ENCODE results near the gene SLC41A1. TPM values are rescaled to one million over a fixed set of nuclear protein-coding genes. Genes with fewer than 3 reads are reported as not detected.

Gene SLC41A1
- total RNA-seq, 1 donor from 2014 or later = 12.0 TPM

GRCh38 chr1:205842229-205842628, 29.2 kb upstream of the SLC41A1 start:
- peaks cover 0 to 4% (median 0%) of the 10 kb centered on the region in 3 donors for H3K36me3 ChIP-seq (ENCODE audit: control insufficient read depth in 3 of 3, insufficient read depth in 3 of 3, low read length in 3 of 3)
- no peak overlapping the region for H3K27ac ChIP-seq (ENCODE audit: low read depth, low read length)
- H3K27me3 ChIP-seq (ENCODE audit: control insufficient read depth in 3 of 3, insufficient read depth in 3 of 3, low read length in 3 of 3) = no peaks in the 10 kb centered on the region
- no peak overlapping the region for H3K4me3 ChIP-seq (ENCODE audit: low read length in 3 of 3)
- H3K9ac ChIP-seq (ENCODE audit: low read depth in 1 of 3, low read length in 3 of 3) = no peak overlapping the region
- H3K9me3 ChIP-seq (ENCODE audit: control insufficient read depth in 3 of 3, low read length in 3 of 3) = no peaks in the 10 kb centered on the region
- peaks cover 17 to 24% (median 18%) of the 10 kb centered on the region in 3 donors for H3K4me1 ChIP-seq (ENCODE audit: control insufficient read depth in 3 of 3, insufficient read depth in 3 of 3, low read length in 3 of 3)

- no peaks in the 10 kb centered on the region for H3K9me3 ChIP-seq (ENCODE audit: control insufficient read depth in 3 of 3, low read length in 3 of 3)
- H3K27ac ChIP-seq (ENCODE audit: low read depth, low read length) = no peak overlapping the region
- H3K36me3 ChIP-seq (ENCODE audit: control insufficient read depth in 3 of 3, insufficient read depth in 3 of 3, low read length in 3 of 3) = peaks cover 0 to 8% (median 0%) of the 10 kb centered on the region in 3 donors
- no peaks in the 10 kb centered on the region for H3K27me3 ChIP-seq (ENCODE audit: control insufficient read depth in 3 of 3, insufficient read depth in 3 of 3, low read length in 3 of 3)
- no peak overlapping the region for H3K4me3 ChIP-seq (ENCODE audit: low read length in 3 of 3)
- no peak overlapping the region for H3K9ac ChIP-seq (ENCODE audit: low read depth in 1 of 3, low read length in 3 of 3)
- peaks cover 17 to 24% (median 18%) of the 10 kb centered on the region in 3 donors for H3K4me1 ChIP-seq (ENCODE audit: control insufficient read depth in 3 of 3, insufficient read depth in 3 of 3, low read length in 3 of 3)
Measured at GRCh38 chr1:205840146-205840923, 27.3 kb upstream of the SLC41A1 start.

GRCh38 chr1:205837382-205837970, 24.5 kb upstream of the SLC41A1 start:
- Histone ChIP-seq H3K27me3 (ENCODE audit: control insufficient read depth in 3 of 3, insufficient read depth in 3 of 3, low read length in 3 of 3) (no peaks in the 10 kb centered on the region), H3K9ac (ENCODE audit: low read depth in 1 of 3, low read length in 3 of 3) (no peak overlapping the region), H3K4me1 (ENCODE audit: control insufficient read depth in 3 of 3, insufficient read depth in 3 of 3, low read length in 3 of 3) (peaks cover under 1 to 13% (median 8%) of the 10 kb centered on the region in 3 donors), H3K27ac (ENCODE audit: low read depth, low read length) (no peak overlapping the region), H3K9me3 (ENCODE audit: control insufficient read depth in 3 of 3, low read length in 3 of 3) (no peaks in the 10 kb centered on the region), H3K36me3 (ENCODE audit: control insufficient read depth in 3 of 3, insufficient read depth in 3 of 3, low read length in 3 of 3) (peaks cover 0 to 8% (median 0%) of the 10 kb centered on the region in 3 donors), H3K4me3 (ENCODE audit: low read length in 3 of 3) (no peak overlapping the region)

- Histone ChIP-seq H3K36me3 (ENCODE audit: control insufficient read depth in 3 of 3, insufficient read depth in 3 of 3, low read length in 3 of 3) (peaks cover 0 to 8% (median 0%) of the 10 kb centered on the region in 3 donors), H3K4me1 (ENCODE audit: control insufficient read depth in 3 of 3, insufficient read depth in 3 of 3, low read length in 3 of 3) (peaks cover 0 to 8% (median 5%) of the 10 kb centered on the region in 3 donors), H3K9ac (ENCODE audit: low read depth in 1 of 3, low read length in 3 of 3) (no peak overlapping the region), H3K27me3 (ENCODE audit: control insufficient read depth in 3 of 3, insufficient read depth in 3 of 3, low read length in 3 of 3) (no peaks in the 10 kb centered on the region), H3K4me3 (ENCODE audit: low read length in 3 of 3) (no peak overlapping the region), H3K27ac (ENCODE audit: low read depth, low read length) (no peak overlapping the region), H3K9me3 (ENCODE audit: control insufficient read depth in 3 of 3, low read length in 3 of 3) (no peaks in the 10 kb centered on the region)
Measured at GRCh38 chr1:205834751-205835150, 21.8 kb upstream of the SLC41A1 start.

GRCh38 chr1:205832326-205832751, 19.3 kb upstream of the SLC41A1 start:
- H3K9ac ChIP-seq (ENCODE audit: low read depth in 1 of 3, low read length in 3 of 3) = no peak overlapping the region
- H3K27ac ChIP-seq (ENCODE audit: low read depth, low read length) = no peak overlapping the region
- H3K27me3 ChIP-seq (ENCODE audit: control insufficient read depth in 3 of 3, insufficient read depth in 3 of 3, low read length in 3 of 3) = no peaks in the 10 kb centered on the region
- no peak overlapping the region for H3K4me3 ChIP-seq (ENCODE audit: low read length in 3 of 3)
- peaks cover 0 to 4% (median 0%) of the 10 kb centered on the region in 3 donors for H3K36me3 ChIP-seq (ENCODE audit: control insufficient read depth in 3 of 3, insufficient read depth in 3 of 3, low read length in 3 of 3)
- H3K4me1 ChIP-seq (ENCODE audit: control insufficient read depth in 3 of 3, insufficient read depth in 3 of 3, low read length in 3 of 3) = peaks cover 1 to 15% (median 11%) of the 10 kb centered on the region in 3 donors
- H3K9me3 ChIP-seq (ENCODE audit: control insufficient read depth in 3 of 3, low read length in 3 of 3) = no peaks in the 10 kb centered on the region

GRCh38 chr1:205827623-205828022, 14.6 kb upstream of the SLC41A1 start:
- Histone ChIP-seq H3K4me3 (ENCODE audit: low read length in 3 of 3) (no peak overlapping the region), H3K9ac (ENCODE audit: low read depth in 1 of 3, low read length in 3 of 3) (no peak overlapping the region), H3K27ac (ENCODE audit: low read depth, low read length) (no peak overlapping the region), H3K36me3 (ENCODE audit: control insufficient read depth in 3 of 3, insufficient read depth in 3 of 3, low read length in 3 of 3) (no peaks in the 10 kb centered on the region), H3K4me1 (ENCODE audit: control insufficient read depth in 3 of 3, insufficient read depth in 3 of 3, low read length in 3 of 3) (peaks cover 10 to 20% (median 17%) of the 10 kb centered on the region in 3 donors), H3K9me3 (ENCODE audit: control insufficient read depth in 3 of 3, low read length in 3 of 3) (no peaks in the 10 kb centered on the region), H3K27me3 (ENCODE audit: control insufficient read depth in 3 of 3, insufficient read depth in 3 of 3, low read length in 3 of 3) (no peaks in the 10 kb centered on the region)

- no peaks in the 10 kb centered on the region for H3K36me3 ChIP-seq (ENCODE audit: control insufficient read depth in 3 of 3, insufficient read depth in 3 of 3, low read length in 3 of 3)
- no peaks in the 10 kb centered on the region for H3K9me3 ChIP-seq (ENCODE audit: control insufficient read depth in 3 of 3, low read length in 3 of 3)
- H3K27me3 ChIP-seq (ENCODE audit: control insufficient read depth in 3 of 3, insufficient read depth in 3 of 3, low read length in 3 of 3) = no peaks in the 10 kb centered on the region
- peaks cover 10 to 17% (median 16%) of the 10 kb centered on the region in 3 donors for H3K4me1 ChIP-seq (ENCODE audit: control insufficient read depth in 3 of 3, insufficient read depth in 3 of 3, low read length in 3 of 3)
- no peak overlapping the region for H3K9ac ChIP-seq (ENCODE audit: low read depth in 1 of 3, low read length in 3 of 3)
- H3K27ac ChIP-seq (ENCODE audit: low read depth, low read length) = no peak overlapping the region
- no peak overlapping the region for H3K4me3 ChIP-seq (ENCODE audit: low read length in 3 of 3)
Measured at GRCh38 chr1:205826995-205827394, 14.0 kb upstream of the SLC41A1 start.

GRCh38 chr1:205826016-205826806, 13.2 kb upstream of the SLC41A1 start:
- H3K36me3 ChIP-seq (ENCODE audit: control insufficient read depth in 3 of 3, insufficient read depth in 3 of 3, low read length in 3 of 3) = no peaks in the 10 kb centered on the region
- H3K4me3 ChIP-seq (ENCODE audit: low read length in 3 of 3) = no peak overlapping the region
- H3K27ac ChIP-seq (ENCODE audit: low read depth, low read length) = no peak overlapping the region
- peaks cover 10 to 17% (median 14%) of the 10 kb centered on the region in 3 donors for H3K4me1 ChIP-seq (ENCODE audit: control insufficient read depth in 3 of 3, insufficient read depth in 3 of 3, low read length in 3 of 3)
- H3K9me3 ChIP-seq (ENCODE audit: control insufficient read depth in 3 of 3, low read length in 3 of 3) = no peaks in the 10 kb centered on the region
- H3K27me3 ChIP-seq (ENCODE audit: control insufficient read depth in 3 of 3, insufficient read depth in 3 of 3, low read length in 3 of 3) = no peaks in the 10 kb centered on the region
- H3K9ac ChIP-seq (ENCODE audit: low read depth in 1 of 3, low read length in 3 of 3) = no peak overlapping the region

- H3K9ac ChIP-seq (ENCODE audit: low read depth in 1 of 3, low read length in 3 of 3) = no peak overlapping the region
- no peak overlapping the region for H3K4me3 ChIP-seq (ENCODE audit: low read length in 3 of 3)
- H3K27ac ChIP-seq (ENCODE audit: low read depth, low read length) = no peak overlapping the region
- no peaks in the 10 kb centered on the region for H3K36me3 ChIP-seq (ENCODE audit: control insufficient read depth in 3 of 3, insufficient read depth in 3 of 3, low read length in 3 of 3)
- no peaks in the 10 kb centered on the region for H3K27me3 ChIP-seq (ENCODE audit: control insufficient read depth in 3 of 3, insufficient read depth in 3 of 3, low read length in 3 of 3)
- no peaks in the 10 kb centered on the region for H3K9me3 ChIP-seq (ENCODE audit: control insufficient read depth in 3 of 3, low read length in 3 of 3)
- peaks cover 10 to 17% (median 14%) of the 10 kb centered on the region in 3 donors for H3K4me1 ChIP-seq (ENCODE audit: control insufficient read depth in 3 of 3, insufficient read depth in 3 of 3, low read length in 3 of 3)
Measured at GRCh38 chr1:205824180-205824579, 11.2 kb upstream of the SLC41A1 start.

Data from skeletal muscle tissue (tissue), 4 donors.